ENCODE data around the gene PCBP1. TPM values are rescaled to one million over a fixed set of nuclear protein-coding genes. Genes with fewer than 3 reads are reported as not detected.
A peak's percentile ranks its signal among the peaks of the same experiment; 100 is the strongest.

Gene PCBP1
- total RNA-seq, 4 donors from 2014 or later: 189 to 236 (median 222) TPM

GRCh38 chr2:70068119-70068518, 19.2 kb upstream of the PCBP1 start:
- Histone ChIP-seq H3K27me3 (no peaks in the 10 kb centered on the region), H3K4me1 (peaks cover 23% of the 10 kb centered on the region), H3K36me3 (peaks cover 43% of the 10 kb centered on the region), H3K9me3 (no peaks in the 10 kb centered on the region), H3K27ac (no peak overlapping the region), H3K4me3 (no peak overlapping the region)
- DNase-seq (ENCODE audit: low spot score in 2 of 2): no peak
- TF ChIP-seq EP300 (IDR thresholded peaks at IDR 0.05) (no peak), CTCF (IDR thresholded peaks at IDR 0.05) (no peak), POLR2AphosphoS5 (IDR thresholded peaks at IDR 0.05) (no peak), POLR2A (IDR thresholded peaks at IDR 0.05) (no peak)
- WGBS: 90% methylated on average over 3 of the region's 3 CpGs

- 75% methylated on average over 3 of the region's 3 CpGs for WGBS
- Histone ChIP-seq H3K9me3 (no peaks in the 10 kb centered on the region), H3K27ac (peak overlapping the region; percentile 7), H3K27me3 (no peaks in the 10 kb centered on the region), H3K4me3 (no peak overlapping the region), H3K36me3 (peaks cover 40% of the 10 kb centered on the region), H3K4me1 (peaks cover 23% of the 10 kb centered on the region)
- no peak for DNase-seq (ENCODE audit: low spot score in 2 of 2)
- no peak for TF ChIP-seq CTCF (IDR thresholded peaks at IDR 0.05)
- no peak for TF ChIP-seq POLR2A (IDR thresholded peaks at IDR 0.05)
- no peak for TF ChIP-seq POLR2AphosphoS5 (IDR thresholded peaks at IDR 0.05)
- TF ChIP-seq EP300 (IDR thresholded peaks at IDR 0.05): no peak
Measured at GRCh38 chr2:70069049-70069448, 18.2 kb upstream of the PCBP1 start.

GRCh38 chr2:70070542-70071268, 16.6 kb upstream of the PCBP1 start:
- H3K27ac ChIP-seq: peak overlapping the region; percentile 79
- peak; percentile 73 to 82 for DNase-seq (ENCODE audit: low spot score in 2 of 2)
- peaks cover 44% of the 10 kb centered on the region for H3K36me3 ChIP-seq
- H3K4me1 ChIP-seq: peaks cover 23% of the 10 kb centered on the region
- WGBS: 51% methylated on average over 13 of the region's 13 CpGs
- peak overlapping the region; percentile 24 for H3K4me3 ChIP-seq
- H3K9me3 ChIP-seq: no peaks in the 10 kb centered on the region
- no peak for TF ChIP-seq POLR2A (IDR thresholded peaks at IDR 0.05)
- TF ChIP-seq CTCF (IDR thresholded peaks at IDR 0.05): peak; percentile 75 to 94
- H3K27me3 ChIP-seq: no peaks in the 10 kb centered on the region

GRCh38 chr2:70073493-70073892, 13.8 kb upstream of the PCBP1 start:
- H3K27ac ChIP-seq: no peak overlapping the region
- 85% methylated on average over 5 of the region's 5 CpGs for WGBS
- DNase-seq (ENCODE audit: low spot score in 2 of 2): no peak
- peaks cover 58% of the 10 kb centered on the region for H3K36me3 ChIP-seq
- no peak overlapping the region for H3K4me3 ChIP-seq
- H3K4me1 ChIP-seq: peaks cover 25% of the 10 kb centered on the region
- H3K9me3 ChIP-seq: no peaks in the 10 kb centered on the region
- no peak for TF ChIP-seq POLR2A (IDR thresholded peaks at IDR 0.05)
- TF ChIP-seq EP300 (IDR thresholded peaks at IDR 0.05): no peak
- TF ChIP-seq CTCF (IDR thresholded peaks at IDR 0.05): no peak
- TF ChIP-seq POLR2AphosphoS5 (IDR thresholded peaks at IDR 0.05): no peak
- H3K27me3 ChIP-seq: no peaks in the 10 kb centered on the region

GRCh38 chr2:70078384-70078783, 8.9 kb upstream of the PCBP1 start:
- no peaks in the 10 kb centered on the region for H3K27me3 ChIP-seq
- no peak overlapping the region for H3K27ac ChIP-seq
- DNase-seq (ENCODE audit: low spot score in 2 of 2): no peak
- no peak overlapping the region for H3K4me3 ChIP-seq
- peaks cover 7% of the 10 kb centered on the region for H3K4me1 ChIP-seq
- no peaks in the 10 kb centered on the region for H3K9me3 ChIP-seq
- peaks cover 90% of the 10 kb centered on the region for H3K36me3 ChIP-seq
- no peak for TF ChIP-seq POLR2AphosphoS5 (IDR thresholded peaks at IDR 0.05)
- no peak for TF ChIP-seq CTCF (IDR thresholded peaks at IDR 0.05)
- TF ChIP-seq POLR2A (IDR thresholded peaks at IDR 0.05): no peak
- TF ChIP-seq EP300 (IDR thresholded peaks at IDR 0.05): no peak
